Heart right ventricle (tissue), 16 donors: ENCODE measurements around the gene ZFHX2. TPM values are rescaled to one million over a fixed set of nuclear protein-coding genes. Genes with fewer than 3 reads are reported as not detected.

Experiments used
- ATAC-seq, 8 donors: fragments of 200-7000 bp; cut with Tn5 transposase; one replicate each; pipeline ENCODE4 v1.9.1; 2020; ENCODE audit warnings: mild to moderate bottlenecking in 8 of 8, moderate library complexity in 8 of 8, moderate number of reproducible peaks in 1 of 8
- DNase-seq, 2 donors: peaks; one replicate each; pipeline ENCODE4 v3.0.0-alpha.2; 2020
- H3K27ac ChIP-seq, 10 donors: fragments of 200-600 bp; sonication (generic) in 2 of 10; one replicate each; pipeline versions ENCODE4 v1.5.0 to v1.8.0; 2020 to 2022; ENCODE audit warnings: mild to moderate bottlenecking in 3 of 10
- H3K27me3 ChIP-seq, 7 donors: fragments of 200-600 bp; one replicate each; pipeline ENCODE4 v1.8.0; 2021 to 2022; ENCODE audit warnings: mild to moderate bottlenecking in 2 of 7
- H3K36me3 ChIP-seq, 9 donors: fragments of 200-600 bp; sonication (generic) in 1 of 9; one replicate each; pipeline versions ENCODE4 v1.5.0 to v1.8.0; 2020 to 2022; ENCODE audit warnings: mild to moderate bottlenecking in 2 of 9
- H3K4me1 ChIP-seq, 9 donors: fragments of 200-600 bp; sonication (generic) in 1 of 9; one replicate each; pipeline versions ENCODE4 v1.5.0 to v1.8.0; 2020 to 2022; ENCODE audit warnings: mild to moderate bottlenecking in 4 of 9
- H3K4me3 ChIP-seq, 10 donors: fragments of 200-600 bp; sonication (generic) in 2 of 10; one replicate each; pipeline versions ENCODE4 v1.5.0 to v1.8.0; 2020 to 2022; ENCODE audit warnings: mild to moderate bottlenecking in 7 of 10, moderate library complexity in 2 of 10
- H3K9me3 ChIP-seq, 11 donors: fragments of 200-600 bp in 10 of 11; sonication (generic) in 2 of 11; one replicate each; pipeline versions ENCODE4 v1.5.0 to v1.8.0; 2013 to 2022; ENCODE audit warnings: mild to moderate bottlenecking in 2 of 11, control low read depth in 1 of 11, moderate library complexity in 1 of 11
- WGBS, 2 donors: extraction: QIAGEN DNeasy Blood & Tissue Kit; methylation state at CpG; one replicate each; pipeline ENCODE4 v1.1.7; 2013; ENCODE audit warnings: inconsistent platforms in 1 of 2; 5-methylcytosine and 5-hydroxymethylcytosine counted together
- intact Hi-C, 10 donors: fragments of 100-400 bp; cut with DNase I; formaldehyde crosslinking; loops; one replicate each; pipeline versions ENCODE4 v1.11.1 to v1.14.2; 2022
- polyA plus RNA-seq, 2 donors: library from polyadenylated mRNA; stranded (reverse); fragments of 200-250 nt; gene quantifications; one replicate each; pipeline ENCODE4 v1.2.3, GENCODE V29; 2013
- total RNA-seq, 10 donors: library from RNA; stranded (reverse); fragmentation: NEBNext Ultra II Directional in 3 of 10; extraction: Animal tissue kit (Norgen Biotek cat#: 25700) in 3 of 10; gene quantifications; one replicate each; pipeline versions ENCODE4 v1.2.1 to v1.2.4, GENCODE V29; 2021 to 2023
- TF ChIP-seq, protein P1 (sequence below), 9 donors: fragments of 200-600 bp; sonication (generic) in 2 of 9; IDR thresholded peaks; one replicate each; pipeline versions ENCODE4 v1.5.0 to v1.8.0; 2021 to 2022; ENCODE audit warnings: antibody characterized with exemption in 9 of 9, mild to moderate bottlenecking in 5 of 9, moderate library complexity in 1 of 9
- donor health status: Arrhythmogenic right ventricular cardiomyopathy.
- donor health status: ischemic (EF 13 %, LVEDD 7.1; RV severe dilation, severe dysfunction).
- donor health status: healthy with polysubstance abuse.
- donor health status: DM: no; HTN: yes; CAD: no.
- donor health status: DM: no; HTN: no; CAD: no.
- donor health status: ischemic (EF 25% LVEDD 6.9; RV normal size, moderate dysfunction).
- donor health status: ischemic (EF 25% LVEDD 5.7; RV mildly dilated, moderate dysfunction).
- donor health status: healthy.
- donor health status: DM: yes; HTN: yes; CAD: no.
- donor health status: Ischemic cardiomyopathy.
- donor health status: ischemic (EF 35%, LVEDD 5.7; RV mildly dilated, moderate dysfunction).
- donor health status: nonischemic (EF 11% LVEDD 7.7; RV severe dilation, severe dysfunction).
- donor health status: DM: yes; HTN: yes; CAD: no.
- donor health status: PGD.
- donor health status: ischemic (EF 29% LVEDD 5.4; RV normal size, mild dysfunction).
- donor health status: nonischemic (EF 23%, LVEDD 6.1; RV moderate dilation, normal function).

The ZFHX2 gene
- total and polyA plus RNA-seq, 12 donors: 0.25 to 1.9 (median 0.97) TPM

GRCh38 chr14:23481362-23481970, 70.1 kb downstream of the ZFHX2 start:
- H3K36me3 ChIP-seq: peaks cover 0 to 76% (median 22%) of the 10 kb centered on the region in 9 donors
- H3K9me3 ChIP-seq: no peaks in the 10 kb centered on the region
- peaks cover 0 to 5% (median 0%) of the 10 kb centered on the region in 9 donors for H3K4me1 ChIP-seq
- H3K27ac ChIP-seq: no peak overlapping the region
- intact Hi-C loops: loop anchor here in 4 of 10 donors (2.0 to 10.0 kb wide), 3 partner anchors 53 to 81 kb away; no protein-coding TSS in a partner anchor
- WGBS, 2 donors: 45 to 54% methylated on average over 3 of the region's 3 CpGs
- DNase-seq: no peak
- no peaks in the 10 kb centered on the region for H3K27me3 ChIP-seq
- no peak overlapping the region for H3K4me3 ChIP-seq
- ATAC-seq: no peak
- TF ChIP-seq, protein P1, sequence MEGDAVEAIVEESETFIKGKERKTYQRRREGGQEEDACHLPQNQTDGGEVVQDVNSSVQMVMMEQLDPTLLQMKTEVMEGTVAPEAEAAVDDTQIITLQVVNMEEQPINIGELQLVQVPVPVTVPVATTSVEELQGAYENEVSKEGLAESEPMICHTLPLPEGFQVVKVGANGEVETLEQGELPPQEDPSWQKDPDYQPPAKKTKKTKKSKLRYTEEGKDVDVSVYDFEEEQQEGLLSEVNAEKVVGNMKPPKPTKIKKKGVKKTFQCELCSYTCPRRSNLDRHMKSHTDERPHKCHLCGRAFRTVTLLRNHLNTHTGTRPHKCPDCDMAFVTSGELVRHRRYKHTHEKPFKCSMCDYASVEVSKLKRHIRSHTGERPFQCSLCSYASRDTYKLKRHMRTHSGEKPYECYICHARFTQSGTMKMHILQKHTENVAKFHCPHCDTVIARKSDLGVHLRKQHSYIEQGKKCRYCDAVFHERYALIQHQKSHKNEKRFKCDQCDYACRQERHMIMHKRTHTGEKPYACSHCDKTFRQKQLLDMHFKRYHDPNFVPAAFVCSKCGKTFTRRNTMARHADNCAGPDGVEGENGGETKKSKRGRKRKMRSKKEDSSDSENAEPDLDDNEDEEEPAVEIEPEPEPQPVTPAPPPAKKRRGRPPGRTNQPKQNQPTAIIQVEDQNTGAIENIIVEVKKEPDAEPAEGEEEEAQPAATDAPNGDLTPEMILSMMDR (IDR thresholded peaks at IDR 0.05): no peak

DNA sequence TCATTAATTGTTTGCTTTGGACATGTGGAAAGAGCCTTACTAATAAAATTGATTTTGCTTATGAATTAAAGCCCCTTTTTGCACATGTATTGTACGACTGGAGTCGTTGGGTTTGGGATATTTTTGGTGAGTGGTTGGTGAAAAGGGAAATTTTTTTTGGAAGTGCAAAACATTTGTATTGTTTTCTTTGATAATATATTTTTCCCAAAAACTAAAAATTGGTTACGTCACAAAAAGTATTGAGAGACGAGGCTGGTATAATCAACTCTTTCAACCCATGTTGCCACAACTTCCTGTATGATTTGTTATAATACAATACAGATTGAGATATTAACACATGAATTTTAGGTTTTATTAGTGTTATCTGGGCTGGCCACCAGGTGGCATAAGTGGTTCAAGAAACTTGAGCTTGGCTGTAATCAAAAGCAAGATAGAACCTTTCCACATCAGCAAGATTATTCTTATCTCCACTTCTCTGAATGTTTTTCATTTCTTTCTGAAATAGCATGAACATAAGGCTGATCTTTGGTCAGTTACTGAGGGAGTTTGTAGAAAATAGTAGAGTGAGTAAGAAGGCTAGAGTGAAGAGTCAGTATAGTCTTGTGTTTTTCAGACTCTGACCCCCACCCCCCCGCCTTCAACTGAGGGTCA, 73.3 kb downstream of the ZFHX2 start:
- H3K4me3 ChIP-seq: no peak overlapping the region
- H3K27ac ChIP-seq: no peak overlapping the region
- TF ChIP-seq, protein P1 (IDR thresholded peaks at IDR 0.05): peak; percentile 54 to 78 (median 70)
- H3K36me3 ChIP-seq: peaks cover 6 to 87% (median 47%) of the 10 kb centered on the region in 9 donors
- intact Hi-C loops: loop anchor here in 7 of 10 donors (1.0 to 5.0 kb wide), 6 partner anchors 64 to 85 kb away; no protein-coding TSS in a partner anchor
- DNase-seq (peak in 1 of 2 donors; percentile 52), ATAC-seq (peak in 2 of 8 donors; percentile 39 to 64)
- 39 to 45% methylated on average over 5 of the region's 5 CpGs for WGBS, 2 donors
- peaks cover 0 to 5% (median 0%) of the 10 kb centered on the region in 9 donors for H3K4me1 ChIP-seq
- H3K9me3 ChIP-seq: no peaks in the 10 kb centered on the region
- no peaks in the 10 kb centered on the region for H3K27me3 ChIP-seq

DNA sequence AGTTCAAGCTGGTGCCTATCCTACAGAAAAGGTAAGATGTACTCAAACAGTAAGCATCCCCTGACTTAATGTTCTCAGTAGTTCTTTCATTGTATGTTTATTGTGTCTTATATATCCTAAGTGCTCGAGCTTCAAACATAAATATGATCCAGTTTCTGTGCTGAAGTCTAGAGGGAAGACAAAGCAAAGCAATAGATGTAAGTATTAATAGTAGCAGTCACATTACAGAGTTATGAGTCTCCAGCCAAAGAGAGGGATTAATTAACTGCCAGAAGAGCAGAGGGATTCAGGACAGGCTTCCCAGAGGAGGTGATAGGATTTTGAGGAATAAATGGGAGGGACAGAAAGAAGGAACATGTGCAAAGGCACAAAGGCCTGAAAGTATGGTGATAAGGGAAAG, 80.6 kb downstream of the ZFHX2 start:
- Histone ChIP-seq H3K4me3 (no peak overlapping the region), H3K27me3 (no peaks in the 10 kb centered on the region), H3K9me3 (no peaks in the 10 kb centered on the region), H3K4me1 (peaks cover 0 to 15% (median 10%) of the 10 kb centered on the region in 9 donors), H3K27ac (no peak overlapping the region), H3K36me3 (peaks cover 0 to 54% (median 38%) of the 10 kb centered on the region in 9 donors)
- intact Hi-C loops: no loop called here
- ATAC-seq (no peak), DNase-seq (no peak)
- 92 to 96% methylated on average over 1 of the region's 1 CpG for WGBS, 2 donors
- TF ChIP-seq, protein P1 (IDR thresholded peaks at IDR 0.05): no peak

Other genes with a start within 250 kb of the ZFHX2 start
- 1 to 10 TPM; 4.5 to 9.3 (median 6.6) TPM for gene PPP1R3E, start 248.9 kb downstream of the ZFHX2 start, total RNA-seq
- gene PPP1R3E, start 248.9 kb downstream of the ZFHX2 start, polyA plus RNA-seq: 10 to 100 TPM in 1 of 2 donors, 1 to 10 TPM in 1; 2.3 to 20.6 TPM
- gene BCL2L2, start 244.9 kb downstream of the ZFHX2 start, total RNA-seq: 10 to 100 TPM; 33.3 to 44.9 (median 38.2) TPM
- gene BCL2L2, start 244.9 kb downstream of the ZFHX2 start, polyA plus RNA-seq: 10 to 100 TPM; 16.8 to 22.4 TPM
- 10 to 100 TPM; 57.0 to 96.1 (median 67.8) TPM for gene PABPN1, start 230.3 kb downstream of the ZFHX2 start, total RNA-seq
- 100 to 1,000 TPM in 1 of 2 donors, 10 to 100 TPM in 1; 67.0 to 196 TPM for gene PABPN1, start 230.3 kb downstream of the ZFHX2 start, polyA plus RNA-seq
- gene SLC22A17, start 198.9 kb downstream of the ZFHX2 start, total RNA-seq: 10 to 100 TPM in 4 of 10 donors, 1 to 10 TPM in 6; 4.8 to 18.9 (median 9.6) TPM
- gene SLC22A17, start 198.9 kb downstream of the ZFHX2 start, polyA plus RNA-seq: 10 to 100 TPM in 1 of 2 donors, 1 to 10 TPM in 1; 9.9 to 10.6 TPM
- 1 to 10 TPM; 1.1 to 3.7 (median 2.2) TPM for gene EFS, start 186.6 kb downstream of the ZFHX2 start, total RNA-seq
- 1 to 10 TPM; 3.7 to 6.0 TPM for gene EFS, start 186.6 kb downstream of the ZFHX2 start, polyA plus RNA-seq
- gene IL25, start 179.0 kb downstream of the ZFHX2 start, total RNA-seq: under 1 TPM in 1 of 10 donors, not detected in 9; 0.29 TPM
- gene IL25, start 179.0 kb downstream of the ZFHX2 start, polyA plus RNA-seq: not detected
- gene CMTM5, start 174.7 kb downstream of the ZFHX2 start, total RNA-seq: under 1 TPM in 3 of 10 donors, not detected in 7; 0.32 to 0.53 (median 0.49) TPM
- gene CMTM5, start 174.7 kb downstream of the ZFHX2 start, polyA plus RNA-seq: 1 to 10 TPM; 2.9 to 5.3 TPM
- gene MYH6, start 143.5 kb downstream of the ZFHX2 start, total RNA-seq: 1,000 to 10,000 TPM in 2 of 10 donors, 100 to 1,000 TPM in 6, 10 to 100 TPM in 2; 76.6 to 7,525 (median 125) TPM
- gene MYH6, start 143.5 kb downstream of the ZFHX2 start, polyA plus RNA-seq: 1,000 to 10,000 TPM; 3,967 to 5,106 TPM
- over 10,000 TPM in 9 of 10 donors, 1,000 to 10,000 TPM in 1; 7,779 to 22,607 (median 19,145) TPM for gene MYH7, start 116.1 kb downstream of the ZFHX2 start, total RNA-seq
- 1,000 to 10,000 TPM in 1 of 2 donors, 100 to 1,000 TPM in 1; 641 to 7,351 TPM for gene MYH7, start 116.1 kb downstream of the ZFHX2 start, polyA plus RNA-seq
- gene NGDN, start 82.1 kb downstream of the ZFHX2 start, total RNA-seq: 10 to 100 TPM; 14.4 to 20.9 (median 17.2) TPM
- gene NGDN, start 82.1 kb downstream of the ZFHX2 start, polyA plus RNA-seq: 10 to 100 TPM; 22.2 to 40.5 TPM
- 10 to 100 TPM; 15.8 to 27.9 (median 18.0) TPM for gene THTPA, start 4.5 kb upstream of the ZFHX2 start, total RNA-seq
- gene THTPA, start 4.5 kb upstream of the ZFHX2 start, polyA plus RNA-seq: 10 to 100 TPM in 1 of 2 donors, 1 to 10 TPM in 1; 8.7 to 20.8 TPM
- gene AP1G2, start 16.0 kb upstream of the ZFHX2 start, total RNA-seq: 10 to 100 TPM in 5 of 10 donors, 1 to 10 TPM in 5; 6.6 to 19.9 (median 9.9) TPM
- 10 to 100 TPM; 10.4 to 58.5 TPM for gene AP1G2, start 16.0 kb upstream of the ZFHX2 start, polyA plus RNA-seq
- gene JPH4, start 27.0 kb upstream of the ZFHX2 start, total RNA-seq: under 1 TPM in 9 of 10 donors, not detected in 1; 0.06 to 0.38 (median 0.15) TPM
- gene JPH4, start 27.0 kb upstream of the ZFHX2 start, polyA plus RNA-seq: under 1 TPM; 0.07 to 0.22 TPM
- gene DHRS2, start 84.6 kb upstream of the ZFHX2 start, total RNA-seq: not detected
- gene DHRS2, start 84.6 kb upstream of the ZFHX2 start, polyA plus RNA-seq: under 1 TPM in 1 of 2 donors, not detected in 1; 0.07 TPM